Muscle layer of colon (tissue), 2 donors: ENCODE measurements around the gene SAP30L.
A peak's percentile ranks its signal among the peaks of the same experiment; 100 is the strongest.

Experiments
- H3K27ac ChIP-seq: one replicate; pipeline ENCODE4 v1.7.0; 2013; ENCODE audit warnings: low read depth, mild to moderate bottlenecking, low read length, moderate library complexity
- H3K27me3 ChIP-seq, 2 donors: one replicate each; pipeline ENCODE4 v1.7.0; 2013; ENCODE audit warnings: low read length in 2 of 2, mild to moderate bottlenecking in 2 of 2; ENCODE audit not compliant: insufficient read depth in 2 of 2, control insufficient read depth in 1 of 2
- H3K36me3 ChIP-seq: one replicate; pipeline ENCODE4 v1.7.0; 2013; ENCODE audit warnings: mild to moderate bottlenecking, low read length; ENCODE audit not compliant: insufficient read depth
- H3K4me1 ChIP-seq: one replicate; pipeline ENCODE4 v1.7.0; 2013; ENCODE audit warnings: mild to moderate bottlenecking, low read length; ENCODE audit not compliant: insufficient read depth
- H3K4me3 ChIP-seq, 2 donors: one replicate each; pipeline ENCODE4 v1.7.0; 2013; ENCODE audit warnings: low read length in 2 of 2, low read depth in 1 of 2, mild to moderate bottlenecking in 1 of 2, moderate library complexity in 1 of 2
- H3K9ac ChIP-seq: one replicate; pipeline ENCODE4 v1.7.0; 2013; ENCODE audit warnings: low read length
- H3K9me3 ChIP-seq: one replicate; pipeline ENCODE4 v1.7.0; 2013; ENCODE audit warnings: mild to moderate bottlenecking, low read length
- donor health status: abdominal sarcoma.
- donor health status: Adenocarcinoma of cecum.

The SAP30L gene

GRCh38 chr5:154422298-154422697, 23.5 kb upstream of the SAP30L start:
- Histone ChIP-seq H3K36me3 (peaks cover 13% of the 10 kb centered on the region), H3K4me3 (no peak overlapping the region), H3K9ac (no peak overlapping the region), H3K9me3 (no peaks in the 10 kb centered on the region), H3K27ac (no peak overlapping the region), H3K27me3 (no peaks in the 10 kb centered on the region), H3K4me1 (no peaks in the 10 kb centered on the region)

- Histone ChIP-seq H3K27ac (no peak overlapping the region), H3K9me3 (no peaks in the 10 kb centered on the region), H3K27me3 (no peaks in the 10 kb centered on the region), H3K9ac (no peak overlapping the region), H3K4me1 (no peaks in the 10 kb centered on the region), H3K4me3 (no peak overlapping the region), H3K36me3 (no peaks in the 10 kb centered on the region)
These were observed 17.6 kb upstream of the SAP30L start for GRCh38 chr5:154428208-154428607.

DNA sequence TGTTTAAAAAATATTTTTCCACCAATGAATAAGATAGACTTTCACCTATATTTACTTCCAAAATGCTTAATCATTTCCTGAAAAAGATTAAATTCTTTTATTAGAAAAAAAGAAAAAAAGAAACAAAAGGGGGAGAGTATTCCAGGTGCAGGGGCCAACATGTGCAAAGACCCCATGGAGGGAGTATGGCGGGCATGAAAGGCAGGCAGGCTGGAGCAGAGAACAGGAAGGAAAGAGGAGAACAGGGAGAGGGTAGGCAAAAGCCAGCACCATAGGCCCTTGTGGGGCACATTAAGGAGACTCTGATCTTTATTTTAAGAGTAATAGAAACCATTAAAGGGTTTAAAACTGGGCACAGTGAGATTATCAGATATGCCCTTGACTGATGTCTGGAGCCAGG, 16.5 kb upstream of the SAP30L start:
- no peaks in the 10 kb centered on the region for H3K9me3 ChIP-seq
- H3K4me1 ChIP-seq: no peaks in the 10 kb centered on the region
- H3K36me3 ChIP-seq: no peaks in the 10 kb centered on the region
- H3K27me3 ChIP-seq: no peaks in the 10 kb centered on the region
- no peak overlapping the region for H3K4me3 ChIP-seq
- H3K9ac ChIP-seq: no peak overlapping the region
- H3K27ac ChIP-seq: no peak overlapping the region

DNA sequence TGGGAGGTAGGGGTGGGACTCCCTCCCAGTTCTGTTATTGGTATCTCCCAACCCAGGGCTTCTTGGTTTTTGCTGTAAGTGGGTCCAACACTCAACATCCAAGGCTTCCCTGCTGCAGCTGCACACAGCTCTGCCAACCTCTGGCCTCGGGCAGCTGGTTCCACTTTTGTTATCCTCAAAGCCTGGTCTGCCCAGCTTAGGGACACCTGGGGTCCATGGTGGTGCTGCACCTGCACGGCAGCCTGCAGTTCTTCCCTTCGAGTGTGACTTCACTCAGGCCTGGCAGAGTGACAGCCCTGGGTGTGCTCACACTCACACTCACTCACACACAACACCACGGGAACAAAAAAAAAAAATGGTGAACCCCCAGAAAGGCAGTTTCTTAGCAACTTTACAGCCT, 15.3 kb upstream of the SAP30L start:
- Histone ChIP-seq H3K27ac (no peak overlapping the region), H3K4me3 (no peak overlapping the region), H3K4me1 (no peaks in the 10 kb centered on the region), H3K9me3 (no peaks in the 10 kb centered on the region), H3K36me3 (peaks cover 5% of the 10 kb centered on the region), H3K27me3 (no peaks in the 10 kb centered on the region), H3K9ac (no peak overlapping the region)

GRCh38 chr5:154430961-154431630, 14.7 kb upstream of the SAP30L start:
- Histone ChIP-seq H3K9ac (no peak overlapping the region), H3K9me3 (no peaks in the 10 kb centered on the region), H3K36me3 (peaks cover 11% of the 10 kb centered on the region), H3K27ac (no peak overlapping the region), H3K4me1 (no peaks in the 10 kb centered on the region), H3K27me3 (no peaks in the 10 kb centered on the region), H3K4me3 (no peak overlapping the region)

- no peaks in the 10 kb centered on the region for H3K4me1 ChIP-seq
- H3K27ac ChIP-seq: no peak overlapping the region
- H3K9me3 ChIP-seq: no peaks in the 10 kb centered on the region
- no peak overlapping the region for H3K9ac ChIP-seq
- H3K27me3 ChIP-seq: no peaks in the 10 kb centered on the region
- H3K4me3 ChIP-seq: no peak overlapping the region
- H3K36me3 ChIP-seq: peaks cover 33% of the 10 kb centered on the region
These were observed 10.6 kb upstream of the SAP30L start for GRCh38 chr5:154435226-154435625.

GRCh38 chr5:154437281-154437965, 8.4 kb upstream of the SAP30L start:
- H3K4me1 ChIP-seq: no peaks in the 10 kb centered on the region
- peaks cover 45% of the 10 kb centered on the region for H3K36me3 ChIP-seq
- no peak overlapping the region for H3K4me3 ChIP-seq
- no peaks in the 10 kb centered on the region for H3K27me3 ChIP-seq
- no peaks in the 10 kb centered on the region for H3K9me3 ChIP-seq
- H3K9ac ChIP-seq: no peak overlapping the region
- no peak overlapping the region for H3K27ac ChIP-seq

- Histone ChIP-seq H3K27me3 (no peaks in the 10 kb centered on the region), H3K4me1 (peaks cover 7% of the 10 kb centered on the region), H3K4me3 (no peak overlapping the region), H3K36me3 (peaks cover 40% of the 10 kb centered on the region), H3K9ac (no peak overlapping the region), H3K9me3 (no peaks in the 10 kb centered on the region), H3K27ac (no peak overlapping the region)
These were observed 5.3 kb upstream of the SAP30L start for GRCh38 chr5:154440540-154440939.

- H3K36me3 ChIP-seq: peaks cover 31% of the 10 kb centered on the region
- H3K27ac ChIP-seq: no peak overlapping the region
- H3K9me3 ChIP-seq: no peaks in the 10 kb centered on the region
- no peak overlapping the region for H3K4me3 ChIP-seq
- no peak overlapping the region for H3K9ac ChIP-seq
- H3K27me3 ChIP-seq: no peaks in the 10 kb centered on the region
- H3K4me1 ChIP-seq: peaks cover 13% of the 10 kb centered on the region
These were observed 3.0 kb upstream of the SAP30L start for GRCh38 chr5:154442801-154443200.

DNA sequence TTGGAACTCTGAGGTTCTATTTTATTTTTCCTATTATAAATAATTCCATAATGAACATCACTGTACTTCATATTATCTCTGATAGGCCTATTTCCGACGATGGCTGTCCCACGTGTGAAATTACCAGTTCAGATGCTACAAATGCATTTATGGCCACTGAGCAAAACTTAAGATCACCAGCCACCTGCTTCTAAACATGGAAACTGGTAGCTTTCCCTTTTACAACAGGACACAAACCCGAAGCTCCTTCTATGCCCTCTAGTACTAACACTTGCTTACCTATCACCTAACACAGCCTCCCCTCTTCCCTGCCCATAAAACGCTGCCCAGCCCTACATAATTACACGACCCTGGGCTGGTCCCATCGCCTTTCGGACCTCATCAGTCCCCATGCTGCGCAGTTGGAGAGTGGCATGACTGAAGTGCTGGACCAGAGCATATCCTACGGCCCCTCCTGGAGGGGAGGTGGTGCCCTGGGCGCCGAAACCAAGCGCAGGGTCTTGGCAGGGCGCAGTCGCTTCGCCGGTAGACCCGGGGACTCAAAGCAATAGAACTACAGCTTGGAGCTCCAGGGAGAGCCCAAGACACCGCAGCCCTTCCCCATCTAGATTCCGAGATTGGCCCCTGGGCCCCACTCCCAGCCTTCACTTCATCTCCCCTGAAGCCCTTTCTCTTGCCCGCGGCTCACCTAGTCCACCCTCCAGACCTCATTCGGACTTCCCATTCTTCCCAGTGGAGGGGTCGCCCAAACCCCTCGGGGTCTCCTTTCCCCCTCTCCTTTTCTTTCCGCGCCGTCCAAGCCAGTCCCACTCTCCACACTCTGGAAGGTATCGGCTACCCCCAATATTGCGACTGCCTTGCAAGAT, 1.0 kb upstream of the SAP30L start:
- H3K36me3 ChIP-seq: peaks cover 13% of the 10 kb centered on the region
- H3K4me3 ChIP-seq: peak overlapping the region; percentile 98 to 99
- no peaks in the 10 kb centered on the region for H3K27me3 ChIP-seq
- H3K4me1 ChIP-seq: peaks cover 30% of the 10 kb centered on the region
- peak overlapping the region; percentile 97 for H3K27ac ChIP-seq
- H3K9ac ChIP-seq: peak overlapping the region; percentile 88
- H3K9me3 ChIP-seq: no peaks in the 10 kb centered on the region

DNA sequence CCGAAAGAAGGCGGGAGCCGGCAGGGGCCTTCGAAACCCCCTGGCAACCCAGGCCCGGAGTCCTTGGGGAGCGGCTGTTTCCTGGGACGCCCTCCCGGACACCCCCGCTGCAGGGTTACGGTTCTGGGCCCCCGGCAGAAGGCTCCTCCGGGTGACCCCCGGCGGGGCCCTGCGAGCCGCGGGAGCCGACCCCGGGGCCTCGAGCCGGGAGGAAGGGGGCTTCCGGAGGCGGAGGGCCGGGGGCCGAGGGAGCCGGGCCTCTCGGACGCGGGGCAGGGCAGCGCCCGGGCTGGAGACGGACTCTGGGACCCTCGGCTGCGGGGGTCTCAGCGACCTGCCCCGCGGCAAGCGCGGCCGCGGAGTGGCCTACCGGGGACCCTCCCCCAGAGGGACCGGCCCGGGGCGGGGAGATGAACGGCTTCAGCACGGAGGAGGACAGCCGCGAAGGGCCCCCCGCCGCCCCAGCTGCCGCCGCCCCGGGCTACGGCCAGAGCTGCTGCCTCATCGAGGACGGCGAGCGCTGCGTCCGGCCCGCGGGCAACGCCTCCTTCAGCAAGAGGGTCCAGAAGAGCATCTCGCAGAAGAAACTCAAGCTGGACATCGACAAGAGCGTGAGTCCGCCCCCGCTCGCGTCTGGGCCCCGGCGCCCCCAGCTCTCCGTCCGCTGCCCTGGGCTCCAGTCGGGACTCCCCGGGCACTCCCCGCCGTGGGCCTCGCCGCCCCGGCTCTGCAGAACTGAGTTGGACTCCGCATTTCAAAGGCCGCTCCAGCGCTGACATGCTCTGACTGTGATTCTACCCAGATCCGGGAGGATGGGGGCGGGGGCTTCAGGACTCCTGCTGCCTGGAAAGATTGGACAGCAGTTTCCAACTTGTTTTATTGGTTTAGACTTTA, 645 bp downstream of the SAP30L start:
- Histone ChIP-seq H3K36me3 (peaks cover 21% of the 10 kb centered on the region), H3K9me3 (no peaks in the 10 kb centered on the region), H3K9ac (peak overlapping the region; percentile 59), H3K27me3 (no peaks in the 10 kb centered on the region), H3K4me1 (peaks cover 30% of the 10 kb centered on the region), H3K27ac (peak overlapping the region; percentile 91), H3K4me3 (peak overlapping the region; percentile 98 to 99)
